Stimulated activated CD8-positive, alpha-beta memory T cell treated with anti-CD3 and anti-CD28 coated beads, Interleukin-7, amount 100 ng/mL, for 48 hours (primary cell): Measurements from ENCODE around the gene KCNIP4.
"Not testable (repeated sequence)": the region's sequence is repeated elsewhere in the genome, so short reads cannot be mapped to it uniquely, and the experiment has no call there.

ENCODE experiments used
- DNase-seq, 2 donors: peaks; one replicate each; pipeline ENCODE4 v3.0.0-alpha.2; 2020; ENCODE audit warnings: low read depth in 1 of 2; ENCODE audit errors: extremely low read depth in 1 of 2

Gene KCNIP4

DNA sequence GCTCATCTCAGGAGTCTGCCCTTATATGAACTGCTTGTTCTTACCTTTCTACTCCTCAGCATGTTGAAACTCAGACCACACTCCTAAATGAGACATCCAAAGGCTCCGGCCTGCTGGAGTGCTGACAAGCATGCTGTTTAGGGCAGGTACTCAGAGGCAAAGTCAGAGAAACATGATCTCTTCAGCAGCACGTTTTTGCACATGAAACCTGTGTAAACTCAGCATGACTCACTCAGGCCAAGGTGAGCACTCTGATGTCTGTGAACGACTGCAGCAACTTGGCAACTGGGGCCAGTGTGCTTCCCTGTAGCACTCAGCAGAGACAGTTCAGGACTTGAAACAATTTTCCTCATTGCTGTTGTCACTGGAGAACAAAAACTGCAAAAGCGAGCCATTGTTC lies 1138.8 kb downstream of the KCNIP4 start:
- DNase-seq, result no peak

DNA sequence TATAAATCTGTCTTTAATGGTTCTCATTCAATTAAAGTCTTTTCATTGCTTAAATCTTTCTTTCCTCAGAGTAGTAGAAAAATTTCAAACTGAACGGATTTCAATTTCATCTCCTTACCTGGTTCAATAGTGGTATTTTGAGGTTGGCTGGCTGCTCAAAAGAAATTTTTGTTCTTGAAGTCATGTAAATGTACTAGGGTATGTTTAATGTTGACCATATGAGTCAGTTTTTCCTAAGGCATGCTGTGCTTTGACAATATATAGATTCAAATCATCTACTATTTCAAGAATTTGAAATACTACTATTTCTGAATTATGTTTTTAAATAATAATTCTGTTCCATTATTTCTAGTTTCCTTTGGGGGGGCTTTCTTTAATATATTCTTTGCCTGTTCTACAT lies 1142.9 kb downstream of the KCNIP4 start:
- no peak for DNase-seq

DNA sequence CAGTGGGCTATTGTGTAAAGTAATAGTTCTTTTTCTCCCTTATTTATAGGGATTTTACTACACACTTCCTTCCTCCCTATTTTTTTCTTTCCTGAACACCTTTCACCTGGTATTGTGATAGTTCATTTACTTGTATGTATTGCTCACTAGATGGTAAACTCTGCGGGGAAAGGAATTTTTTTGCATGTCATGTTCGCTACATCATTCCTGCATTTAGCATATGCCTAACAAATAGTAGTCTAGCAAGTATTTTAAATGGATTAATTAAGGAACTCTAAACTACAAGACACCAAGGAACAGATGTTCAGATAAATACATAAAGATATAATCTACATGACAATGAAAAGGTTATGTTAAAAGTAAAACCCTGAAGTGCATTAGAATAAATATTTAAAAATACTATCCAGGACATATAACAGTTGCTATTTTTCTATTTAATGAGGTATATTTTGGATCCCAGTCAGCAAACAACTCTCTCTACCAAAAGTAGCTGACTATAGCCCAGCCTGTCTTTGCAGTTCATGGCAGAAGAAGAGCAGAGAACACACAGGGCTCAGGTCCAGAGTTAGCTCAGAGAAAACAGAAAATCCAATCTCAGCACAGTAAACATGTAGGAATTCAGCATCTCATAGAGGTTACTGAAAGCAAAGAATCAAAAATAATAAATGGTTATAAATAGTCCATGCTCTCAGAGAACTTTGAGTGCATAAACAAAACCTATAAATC lies 1160.5 kb downstream of the KCNIP4 start:
- DNase-seq, result no peak

DNA sequence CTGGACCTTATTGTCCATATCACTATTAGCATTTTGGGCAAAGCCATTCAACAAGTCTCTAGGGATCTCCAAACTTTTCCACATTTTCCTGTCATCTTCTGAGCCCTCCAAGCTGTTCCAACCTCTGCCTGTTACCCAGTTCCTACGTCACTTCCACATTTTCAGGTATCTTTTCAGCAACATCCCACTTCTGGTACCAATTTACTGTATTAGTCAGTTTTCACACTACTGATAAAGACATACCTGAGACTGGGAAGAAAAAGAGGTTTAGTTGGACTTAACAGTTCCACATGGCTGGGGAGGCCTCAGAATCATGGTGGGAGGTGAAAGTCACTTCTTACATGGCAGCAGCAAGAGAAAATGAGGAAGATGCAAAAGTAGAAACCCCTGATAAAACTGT lies 1165.4 kb downstream of the KCNIP4 start:
- DNase-seq, result not testable (repeated sequence)

DNA sequence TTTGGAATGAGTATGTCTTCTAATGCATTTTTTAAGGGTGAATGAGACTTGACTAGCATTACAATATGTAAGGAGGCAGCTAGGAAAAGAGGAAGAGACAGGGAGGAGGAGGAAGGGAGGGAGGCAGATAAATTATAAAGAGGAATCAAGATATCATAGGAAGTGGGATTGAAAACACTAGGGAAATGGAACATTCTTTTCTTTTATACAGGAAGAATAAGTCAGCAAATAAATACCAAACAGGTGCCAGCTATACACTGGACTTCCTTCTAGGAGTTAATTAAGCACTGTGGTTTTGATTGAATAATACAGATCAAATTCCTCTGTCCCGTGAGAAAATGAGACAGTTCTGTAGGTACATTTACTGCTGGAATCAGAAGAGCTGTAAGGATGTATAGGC lies 1169.7 kb downstream of the KCNIP4 start:
- DNase-seq, result no peak

DNA sequence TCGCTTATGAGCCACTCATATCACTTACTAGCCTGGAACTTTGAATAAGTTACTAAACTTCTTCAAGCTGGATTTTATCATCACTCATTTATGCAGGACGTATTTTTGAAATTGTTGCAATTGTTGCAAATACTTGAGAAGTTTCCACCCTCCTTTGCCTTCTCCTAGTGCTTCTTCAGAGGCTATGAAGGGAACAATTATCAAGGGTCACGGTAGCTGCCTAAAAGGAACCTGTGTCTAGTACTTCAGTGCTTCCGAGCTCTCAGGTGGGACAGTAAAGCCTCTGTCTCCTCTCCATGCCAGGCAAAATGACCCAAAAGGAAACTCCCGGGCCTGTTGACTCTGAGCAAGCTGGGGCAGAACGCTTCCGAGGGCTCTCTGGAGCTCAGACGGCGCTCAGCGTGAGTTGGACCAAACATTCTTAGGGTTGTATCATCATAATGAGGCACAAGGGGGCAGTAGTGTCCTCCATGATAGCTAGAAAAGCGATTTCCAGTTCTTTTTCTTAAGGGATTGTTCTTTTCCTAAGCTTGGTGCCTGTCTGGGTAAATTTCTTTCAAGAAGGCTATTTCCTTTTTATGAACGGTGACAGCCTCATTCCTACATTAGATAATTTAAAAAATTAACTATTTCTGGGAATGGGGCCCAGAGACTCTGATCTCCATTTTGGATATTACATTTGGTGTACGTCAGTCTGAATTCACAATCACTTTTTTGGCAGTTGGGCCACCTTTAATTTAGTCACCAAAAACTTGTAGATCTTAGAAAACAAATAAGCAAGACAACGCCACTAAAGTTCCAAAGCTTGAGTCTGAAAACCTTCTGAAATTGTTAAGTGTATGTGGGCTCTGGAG lies 1175.2 kb downstream of the KCNIP4 start:
- DNase-seq, result no peak

DNA sequence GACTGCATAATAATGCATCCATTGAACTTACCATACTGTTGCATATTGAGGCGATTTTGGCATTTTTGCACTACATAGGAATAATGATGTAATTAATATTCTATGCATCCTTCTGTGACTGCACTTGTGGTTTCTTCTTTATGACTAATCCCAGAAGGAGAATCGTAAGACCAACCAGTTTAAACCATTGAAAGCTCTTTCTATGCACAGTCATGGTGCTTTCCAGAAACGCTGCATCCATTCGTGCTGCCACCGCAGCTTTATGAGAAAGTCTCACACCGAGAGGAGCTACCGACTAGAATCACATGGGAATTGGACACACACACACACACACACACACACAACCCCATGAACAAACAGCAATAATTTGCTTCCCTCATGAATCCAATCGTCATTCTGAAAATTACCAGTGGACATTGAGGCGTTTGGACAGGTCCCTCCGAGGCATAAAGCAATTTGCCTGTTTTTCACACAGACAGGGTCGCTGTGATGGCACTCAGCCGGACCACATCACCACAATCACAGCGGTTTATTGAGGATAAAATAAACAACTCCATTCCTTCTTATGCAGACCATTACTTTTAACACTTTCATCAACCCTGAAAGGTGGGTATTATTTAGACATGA lies 1184.1 kb downstream of the KCNIP4 start:
- no peak for DNase-seq

DNA sequence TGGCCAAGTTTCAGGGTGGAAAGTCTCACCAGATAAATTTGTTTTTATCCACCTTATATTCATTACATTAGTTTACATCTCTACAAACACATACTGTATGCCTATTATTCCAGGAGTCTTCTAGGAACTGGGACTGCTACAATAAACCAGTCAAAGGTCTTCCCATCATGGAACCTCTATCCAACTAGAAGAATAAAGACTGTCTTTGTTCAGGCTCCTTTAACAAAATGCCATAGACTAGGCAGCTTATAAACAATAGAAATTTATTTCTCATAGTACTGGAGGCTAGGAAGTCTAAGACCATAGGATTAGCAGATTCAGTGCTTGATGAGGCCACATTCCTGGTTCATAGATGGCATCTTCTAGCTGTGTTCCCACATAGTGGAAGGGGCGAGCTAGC lies 1186.7 kb downstream of the KCNIP4 start:
- DNase-seq, result no peak

DNA sequence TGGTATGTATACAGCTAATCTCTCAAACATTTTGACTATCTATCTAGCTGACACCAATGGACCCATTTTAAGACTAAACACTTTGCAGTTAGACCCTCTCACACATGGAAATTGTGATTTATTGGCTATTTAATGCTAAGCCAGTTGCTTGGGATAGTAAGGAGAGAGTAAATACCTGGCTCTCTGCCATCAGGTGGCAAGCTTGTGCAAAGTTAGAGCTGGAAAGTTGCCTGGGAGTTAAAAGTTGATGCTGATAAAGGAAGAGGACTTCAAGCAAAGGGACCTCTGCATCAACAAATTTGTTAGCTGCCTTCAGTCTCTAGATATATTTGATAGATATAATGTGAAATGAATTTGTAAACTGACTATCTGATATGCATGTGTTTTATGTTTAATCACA lies 1187.2 kb downstream of the KCNIP4 start:
- no peak for DNase-seq

DNA sequence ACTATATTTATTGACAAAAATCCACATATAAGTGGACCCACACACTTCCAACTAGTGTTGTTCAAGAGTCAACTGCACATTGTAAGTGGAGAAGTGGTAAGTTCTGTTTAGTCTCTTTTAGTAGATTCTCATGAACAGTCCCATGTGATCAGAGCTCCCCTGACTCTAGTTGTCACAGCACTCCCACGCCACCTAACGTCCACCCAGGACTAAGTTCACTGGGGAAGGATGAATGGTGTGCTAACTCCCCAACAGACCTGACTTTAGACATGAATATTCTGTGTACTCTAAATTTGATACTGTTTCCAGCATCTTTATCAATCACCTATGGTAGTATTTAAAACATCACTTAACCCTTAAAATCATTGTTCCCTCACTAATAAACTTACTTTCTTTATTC lies 1188.5 kb downstream of the KCNIP4 start:
- DNase-seq, result no peak

DNA sequence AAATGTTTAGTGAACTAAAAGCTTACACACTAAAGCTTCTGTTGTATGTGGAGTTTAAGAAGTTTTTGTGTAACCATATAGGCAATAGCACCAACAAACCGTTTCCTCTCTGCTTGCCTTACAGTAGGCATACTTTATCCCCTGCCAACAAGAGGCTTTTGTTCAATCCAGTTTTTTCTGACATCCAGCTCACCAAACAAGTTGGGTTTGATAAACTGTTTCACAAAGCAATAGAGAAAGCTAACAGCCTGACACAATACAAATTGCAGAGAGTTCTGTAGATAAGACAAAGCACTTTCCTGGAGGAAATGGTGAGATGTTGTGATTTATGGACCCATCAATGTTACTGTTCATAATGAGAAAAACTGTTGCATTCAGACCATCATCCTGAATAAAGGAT lies 1194.5 kb downstream of the KCNIP4 start:
- no peak for DNase-seq

DNA sequence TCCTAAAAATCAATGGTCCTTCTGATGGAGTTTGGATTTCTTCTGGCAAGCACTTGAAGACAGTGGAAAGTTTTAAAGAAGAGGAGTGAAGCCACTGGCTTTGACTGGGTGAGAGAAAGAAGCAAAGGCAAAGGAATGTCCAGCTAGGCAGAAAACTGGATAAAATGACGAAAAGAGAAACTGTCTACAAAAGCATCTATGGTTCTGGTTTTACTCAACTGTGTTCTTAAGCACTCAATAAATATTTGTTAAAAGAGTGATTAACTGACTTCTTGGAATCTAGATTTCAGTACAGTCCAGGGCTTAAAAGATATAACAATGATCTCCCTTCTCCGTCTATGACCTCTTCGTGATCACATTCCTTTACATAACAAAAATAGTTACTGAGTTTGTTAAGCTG lies 1195.9 kb downstream of the KCNIP4 start:
- no peak for DNase-seq

DNA sequence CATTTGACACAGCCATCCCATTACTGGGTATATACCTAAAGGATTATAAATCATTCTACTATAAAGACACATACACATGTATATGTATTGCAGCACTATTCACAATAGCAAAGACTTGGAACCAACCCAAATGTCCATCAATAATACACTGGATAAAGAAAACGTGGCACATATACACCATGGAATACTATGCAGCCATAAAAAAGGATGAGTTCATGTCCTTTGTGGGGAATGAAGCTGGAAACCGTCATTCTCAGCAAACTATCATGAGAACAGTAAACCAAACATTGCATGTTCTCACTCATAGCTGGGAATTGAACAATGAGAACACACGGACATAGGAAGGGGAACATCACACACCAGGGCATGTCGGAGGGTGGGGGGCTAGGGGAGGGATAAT lies 1202.6 kb downstream of the KCNIP4 start:
- not testable (repeated sequence) for DNase-seq

DNA sequence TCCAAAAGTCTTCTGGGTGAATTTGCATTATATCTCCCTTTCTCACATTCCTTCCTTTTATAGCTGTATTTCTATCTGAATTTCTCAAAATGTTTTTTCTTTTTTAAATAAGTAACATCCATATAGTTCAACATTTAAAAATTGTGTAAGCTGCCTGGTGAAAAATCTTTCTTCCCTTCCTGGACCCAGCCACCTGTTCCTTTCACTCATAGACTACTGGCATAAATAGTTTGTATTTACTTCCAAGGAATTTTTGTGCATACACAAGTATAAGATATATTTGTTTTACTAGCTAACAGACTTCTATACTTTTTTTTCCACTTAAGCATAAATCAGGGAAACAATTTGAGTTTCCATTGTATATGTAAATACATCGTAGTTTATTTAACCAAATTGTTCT lies 1212.6 kb downstream of the KCNIP4 start:
- DNase-seq, result no peak

DNA sequence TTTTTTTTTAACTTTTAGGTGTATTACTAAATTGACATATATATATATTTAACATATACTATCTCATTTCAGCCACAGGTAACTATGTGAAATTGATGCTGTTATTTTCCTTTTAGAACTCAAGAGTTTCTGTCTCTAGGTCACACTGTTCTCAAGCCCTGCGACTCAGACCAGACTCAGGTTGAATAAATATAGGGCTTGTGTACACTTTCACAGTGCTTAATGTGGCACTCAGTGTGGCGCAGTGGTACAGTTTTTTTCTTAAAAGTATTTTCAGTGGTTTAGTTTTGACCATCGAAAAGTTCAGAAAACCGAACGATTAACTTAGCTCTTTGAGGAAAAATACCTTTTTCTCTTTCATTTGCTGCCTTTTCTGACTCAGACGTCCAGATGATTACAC lies 1223.7 kb downstream of the KCNIP4 start:
- DNase-seq, result no peak

DNA sequence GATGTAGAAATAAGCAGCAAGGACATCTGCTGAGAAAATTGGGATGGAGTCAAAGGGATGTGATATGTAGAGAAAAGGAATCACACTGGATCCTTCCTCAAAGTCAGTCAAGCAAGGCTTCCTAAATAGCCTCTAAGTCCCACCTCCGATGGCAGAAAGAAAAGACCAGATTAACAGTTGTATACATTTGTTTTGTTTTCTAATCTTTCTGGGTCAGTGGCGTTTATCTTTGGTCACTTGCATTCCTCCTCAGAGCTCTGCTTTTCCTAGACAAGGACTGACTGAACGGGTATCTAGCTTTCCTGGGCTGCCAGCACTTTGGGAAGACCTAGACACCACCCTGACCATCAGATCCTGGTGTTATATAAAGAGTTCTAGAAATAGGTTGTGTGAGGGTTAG lies 1225.1 kb downstream of the KCNIP4 start:
- DNase-seq, result no peak

DNA sequence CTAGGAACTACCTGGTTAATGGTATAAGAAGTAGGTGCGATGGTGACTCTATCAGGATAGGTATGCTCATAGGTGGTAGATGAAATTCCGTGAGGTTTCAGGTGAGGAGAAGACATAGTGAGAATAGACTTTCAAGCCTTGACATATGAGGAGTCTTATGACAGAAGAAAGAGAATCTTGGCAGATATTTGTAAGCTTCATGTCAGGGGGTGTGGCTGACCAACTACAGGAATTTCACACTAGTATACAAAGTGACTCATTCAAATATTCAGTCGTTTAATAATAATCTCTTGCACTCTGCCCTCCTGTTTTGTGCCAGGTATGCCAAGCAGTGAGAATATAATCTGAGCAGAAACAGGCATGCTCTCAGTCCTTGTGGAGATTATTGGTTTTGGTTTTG lies 1225.6 kb downstream of the KCNIP4 start:
- no peak for DNase-seq

DNA sequence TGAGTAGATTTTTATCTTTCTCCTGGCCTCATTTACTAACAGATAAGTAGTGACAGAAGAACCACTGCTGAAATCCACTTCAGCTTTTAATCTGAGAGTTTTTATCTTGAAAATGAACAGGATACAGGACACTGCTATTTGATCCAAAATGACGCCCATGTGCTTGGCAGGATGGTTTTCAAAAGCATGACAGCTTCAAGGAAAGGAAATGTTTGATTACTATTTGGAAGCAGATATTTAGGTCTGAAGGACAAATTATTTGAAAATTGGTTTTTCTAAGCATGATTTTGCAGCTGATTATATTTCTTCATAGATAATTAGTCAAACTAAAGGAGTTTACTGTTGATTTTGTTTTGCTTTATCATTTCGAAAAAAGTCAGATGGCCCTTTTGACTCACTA lies 1237.2 kb downstream of the KCNIP4 start:
- DNase-seq, result no peak

DNA sequence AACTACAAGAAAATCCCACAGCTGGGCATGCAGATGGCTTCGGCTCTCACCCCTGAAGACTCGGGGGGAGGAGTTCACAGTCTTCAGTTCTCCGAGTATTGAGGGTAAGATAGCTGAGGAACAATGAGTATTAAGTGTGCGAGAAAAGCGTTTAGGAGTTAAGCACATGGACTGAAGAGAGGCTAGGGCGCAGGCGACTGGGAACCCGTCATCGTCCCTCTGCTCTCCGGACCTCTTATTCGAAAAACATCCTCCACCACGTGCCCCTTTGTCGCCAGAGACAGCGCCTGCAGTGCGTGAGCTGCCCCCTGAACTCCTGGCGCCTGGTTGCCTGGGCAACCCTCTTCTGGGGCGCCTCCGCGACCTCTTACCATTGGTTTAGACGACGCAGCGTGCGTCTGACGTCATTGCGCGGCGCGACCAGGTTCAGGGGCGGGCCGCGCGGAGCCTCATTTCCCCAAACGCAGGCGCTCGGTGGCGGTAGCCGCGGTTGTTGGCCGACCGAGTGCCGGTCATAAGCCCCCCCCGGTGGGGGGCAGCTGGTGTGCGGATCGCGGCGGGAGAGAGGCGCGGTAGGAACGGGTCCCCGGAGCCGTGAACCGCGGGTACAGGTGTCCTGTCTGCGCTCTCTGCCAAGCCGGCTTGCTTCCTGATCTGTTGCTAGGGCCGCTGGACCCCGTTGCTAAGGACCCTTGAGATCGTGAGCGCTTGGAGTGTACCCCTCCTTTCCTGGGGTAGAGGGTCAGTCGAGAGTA lies 1248.4 kb downstream of the KCNIP4 start, which contains the start of gene PACRGL:
PACRGL (plus strand) TSS at position 452 of the 755 bp plus-strand sequence. CDS start 4,024 bp downstream, outside the sequence.
- peak; percentile 83 to 91 for DNase-seq

DNA sequence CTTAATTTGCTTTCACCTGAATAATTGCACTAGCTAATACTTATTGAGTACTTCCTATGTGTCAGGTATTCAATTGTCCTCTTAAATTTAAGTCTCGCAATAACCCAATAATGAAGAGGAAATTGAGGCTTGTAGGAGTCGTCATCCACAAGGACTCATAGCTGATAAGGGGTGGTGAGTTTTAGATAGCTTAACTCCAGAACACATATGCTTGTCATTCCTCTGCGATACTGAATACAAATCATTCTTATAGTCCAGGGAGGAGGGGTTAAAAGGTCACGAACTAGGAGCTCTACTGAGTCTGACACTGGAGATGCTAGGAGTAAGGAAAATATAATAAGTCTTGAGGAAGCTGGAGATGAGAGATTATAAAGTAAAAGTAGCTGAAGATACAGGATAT lies 1249.8 kb downstream of the KCNIP4 start:
- no peak for DNase-seq

DNA sequence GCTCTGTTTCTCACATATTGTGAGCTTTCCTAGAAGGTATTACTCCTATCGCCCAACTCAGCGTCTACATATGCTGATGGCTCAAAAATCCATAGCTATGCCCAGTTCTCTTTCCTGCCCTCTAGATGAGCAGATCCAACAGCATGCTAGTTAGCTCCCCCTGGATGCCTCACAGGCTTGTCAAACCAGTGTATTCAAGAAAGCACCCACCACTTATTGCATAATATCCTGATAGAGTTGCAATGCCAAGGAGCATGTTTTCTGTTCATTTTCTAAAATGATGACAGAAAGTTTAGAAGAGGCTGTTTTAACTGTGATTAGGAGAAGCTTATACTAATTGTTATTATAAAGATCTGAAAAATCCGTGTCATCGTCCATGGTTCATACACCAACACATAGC lies 1250.2 kb downstream of the KCNIP4 start:
- no peak for DNase-seq
